Kidney (tissue), 14 donors: ENCODE measurements around the gene TJAP1. TPM values are rescaled to one million over a fixed set of nuclear protein-coding genes. Genes with fewer than 3 reads are reported as not detected.
A peak's percentile ranks its signal among the peaks of the same experiment; 100 is the strongest.
"Not testable (repeated sequence)": the region's sequence is repeated elsewhere in the genome, so short reads cannot be mapped to it uniquely, and the experiment has no call there.

Experiments used
- DNase-seq, 5 donors: peaks; one replicate each; pipeline ENCODE4 v3.0.0-alpha.2; 2013 to 2020
- FAIRE-seq: peaks from 2 replicates; lab custom pipeline; 2012; peaks lifted over from hg19 to GRCh38; lab: Jason Lieb, UNC
- H3K27ac ChIP-seq, 2 donors: one replicate each; pipeline ENCODE4 v1.7.0; 2013; ENCODE audit warnings: low read depth in 2 of 2, low read length in 2 of 2, inconsistent platforms in 1 of 2
- H3K27me3 ChIP-seq: one replicate; pipeline ENCODE4 v1.7.1; 2013; ENCODE audit warnings: low read length, inconsistent platforms; ENCODE audit not compliant: control insufficient read depth, insufficient read depth
- H3K36me3 ChIP-seq, 3 donors: one replicate each; pipeline versions ENCODE4 v1.7.0 to v1.7.1; 2013; ENCODE audit warnings: low read length in 3 of 3, control low read depth in 1 of 3, inconsistent platforms in 1 of 3; ENCODE audit not compliant: insufficient read depth in 3 of 3, control insufficient read depth in 2 of 3
- H3K4me1 ChIP-seq, 3 donors: one replicate each; pipeline versions ENCODE4 v1.7.0 to v1.7.1; 2013; ENCODE audit warnings: low read length in 3 of 3, inconsistent platforms in 1 of 3, low read depth in 1 of 3; ENCODE audit not compliant: control insufficient read depth in 2 of 3, insufficient read depth in 2 of 3
- H3K4me3 ChIP-seq, 3 donors: one replicate each; pipeline versions ENCODE4 v1.7.0 to v1.8.1; 2013; ENCODE audit warnings: low read length in 3 of 3, control low read depth in 1 of 3, inconsistent platforms in 1 of 3
- H3K9ac ChIP-seq, 3 donors: one replicate each; pipeline versions ENCODE4 v1.7.0 to v1.7.1; 2013; ENCODE audit warnings: low read length in 3 of 3, control low read depth in 1 of 3, inconsistent platforms in 1 of 3
- H3K9me3 ChIP-seq, 3 donors: one replicate each; pipeline versions ENCODE4 v1.7.0 to v1.7.1; 2013; ENCODE audit warnings: low read length in 3 of 3, control low read depth in 1 of 3, inconsistent platforms in 1 of 3; ENCODE audit not compliant: control insufficient read depth in 2 of 3, insufficient read depth in 1 of 3
- CTCF ChIP-seq: IDR thresholded peaks from 3 replicates; pipeline ENCODE4 v1.5.1; 2012; ENCODE audit warnings: mild to moderate bottlenecking, moderate library complexity, borderline replicate concordance; ENCODE audit not compliant: insufficient read depth; ENCODE audit errors: extremely low read depth
- intact Hi-C: fragments of 100-400 bp; cut with DNase I; formaldehyde crosslinking; loops from one replicate; pipeline ENCODE4 v1.11.1; 2022
- polyA plus RNA-seq: library from polyadenylated mRNA; stranded (reverse); fragments of 350-450 nt; fragmentation: Illumina TruSeq; extraction: RNeasy Lipid Tissue Mini Kit (QIAGEN cat#74804); gene quantifications from one replicate; pipeline ENCODE4 v1.2.3, GENCODE V29; 2014; ENCODE audit warnings: low read depth, low replicate concordance; ENCODE audit not compliant: insufficient read depth
- total RNA-seq: library from RNA; stranded (reverse); fragmentation: NEBNext Ultra II Directional; extraction: Animal tissue kit (Norgen Biotek cat#: 25700); gene quantifications from one replicate; pipeline ENCODE4 v1.2.1, GENCODE V29; 2021
- donor health status: control.
- donor health status: control.
- donor health status: control.
- donor health status: control.
- donor health status: control.
- donor health status: DM: yes; HTN: yes; CAD: no.
- donor health status: Normal renal cell carcinoma (clear cell type).

Gene TJAP1
- total and polyA plus RNA-seq, 2 donors from 2014 or later, result 13.6 to 38.5 TPM

GRCh38 chr6:43454696-43455530 is 22.5 kb upstream of the TJAP1 start:
- H3K4me1 ChIP-seq, result peaks cover 0 to 6% (median 0%) of the 10 kb centered on the region in 3 donors
- H3K9me3 ChIP-seq, result no peaks in the 10 kb centered on the region
- TF ChIP-seq CTCF, result no peak
- H3K36me3 ChIP-seq, result peaks cover 0 to 5% (median 0%) of the 10 kb centered on the region in 3 donors
- FAIRE-seq, result no peak
- H3K9ac ChIP-seq, result no peak overlapping the region
- DNase-seq, result peak; percentile 81 to 95 (median 89)
- H3K4me3 ChIP-seq, result peak overlapping the region in 1 of 3 donors; percentile 51
- intact Hi-C loops, result loop anchor here (10.0 kb wide), 1 partner anchor 50 kb away; no protein-coding TSS in a partner anchor
- peaks cover 3% of the 10 kb centered on the region for H3K27me3 ChIP-seq
- no peak overlapping the region for H3K27ac ChIP-seq

- Histone ChIP-seq H3K9me3 (no peaks in the 10 kb centered on the region), H3K4me3 (peak within 1 kb of the TSS in 2 of 3 donors; percentile 26 to 51), H3K27ac (no peak within 1 kb of the TSS), H3K36me3 (peaks cover 0 to 4% (median 0%) of the 10 kb centered on the region in 3 donors), H3K4me1 (peaks cover 0 to 6% (median 0%) of the 10 kb centered on the region in 3 donors), H3K27me3 (peaks cover 3% of the 10 kb centered on the region), H3K9ac (no peak within 1 kb of the TSS)
- FAIRE-seq (no peak), DNase-seq (peak in 3 of 5 donors; percentile 16 to 72 (median 59))
- no peak for TF ChIP-seq CTCF
- intact Hi-C loops, result loop anchor here (10.0 kb wide), 1 partner anchor 49 kb away; no protein-coding TSS in a partner anchor
Observed at GRCh38 chr6:43455531-43456428, 21.6 kb upstream of the TJAP1 start, which contains the start of gene DLK2. Gene DLK2 (minus strand): TSS chr6:43455548. CDS start chr6:43454825, 723 bp downstream.

- no peak overlapping the region for H3K4me3 ChIP-seq
- DNase-seq, result no peak
- no peaks in the 10 kb centered on the region for H3K36me3 ChIP-seq
- no peak overlapping the region for H3K27ac ChIP-seq
- H3K9me3 ChIP-seq, result no peaks in the 10 kb centered on the region
- FAIRE-seq, result no peak
- peaks cover 0 to 6% (median 0%) of the 10 kb centered on the region in 3 donors for H3K4me1 ChIP-seq
- peaks cover 3% of the 10 kb centered on the region for H3K27me3 ChIP-seq
- intact Hi-C loops, result loop anchor here (10.0 kb wide), 1 partner anchor 47 kb away; no protein-coding TSS in a partner anchor
- H3K9ac ChIP-seq, result no peak overlapping the region
- no peak for TF ChIP-seq CTCF
Observed at GRCh38 chr6:43457643-43458042, 19.7 kb upstream of the TJAP1 start.

GRCh38 chr6:43458154-43458553 is 19.2 kb upstream of the TJAP1 start:
- not testable (repeated sequence) for H3K27ac ChIP-seq, H3K36me3 ChIP-seq, H3K4me3 ChIP-seq, FAIRE-seq, H3K27me3 ChIP-seq, H3K9ac ChIP-seq, DNase-seq, H3K9me3 ChIP-seq, H3K4me1 ChIP-seq
- intact Hi-C loops, result loop anchor here (10.0 kb wide), 1 partner anchor 47 kb away; no protein-coding TSS in a partner anchor
